OCI-LY1 (cell line): ENCODE data around the gene CACNA2D1.

Source experiments
- H2AFZ ChIP-seq: fragments of 200-600 bp; sonication (generic), shearing (Covaris generic); 2 replicates; pipeline ENCODE4 v1.6.0; 2014; ENCODE audit warnings: antibody characterized with exemption, mild to moderate bottlenecking, low read length
- H3F3A ChIP-seq: fragments of 200-600 bp; sonication (generic), shearing (Covaris generic); 2 replicates; pipeline ENCODE4 v1.6.0; 2014; ENCODE audit warnings: mild to moderate bottlenecking, antibody characterized with exemption, low read length, moderate library complexity; ENCODE audit not compliant: insufficient read depth
- H3K27ac ChIP-seq: fragments of 200-600 bp; sonication (generic); 2 replicates; pipeline ENCODE4 v1.5.1; 2014; ENCODE audit warnings: low read length, mixed run types, mild to moderate bottlenecking, low read depth; ENCODE audit not compliant: poor library complexity, severe bottlenecking
- H3K27me3 ChIP-seq: fragments of 200-600 bp; sonication (generic); 2 replicates; pipeline ENCODE4 v1.6.0; 2014; ENCODE audit warnings: antibody characterized with exemption, mild to moderate bottlenecking, low read length, moderate library complexity; ENCODE audit not compliant: insufficient read depth
- H3K36me3 ChIP-seq: fragments of 200-600 bp; sonication (generic); 2 replicates; pipeline ENCODE4 v1.6.1; 2014; ENCODE audit warnings: mild to moderate bottlenecking, antibody characterized with exemption, low read length, moderate library complexity, mixed read lengths; ENCODE audit not compliant: insufficient read depth
- H3K4me1 ChIP-seq: fragments of 200-600 bp; sonication (generic); 2 replicates; pipeline ENCODE4 v1.5.1; 2014; ENCODE audit warnings: mild to moderate bottlenecking, low read length, moderate library complexity; ENCODE audit not compliant: insufficient read depth, severe bottlenecking
- H3K4me2 ChIP-seq: fragments of 200-600 bp; sonication (generic), shearing (Covaris generic); 2 replicates; pipeline ENCODE4 v1.6.1; 2014; ENCODE audit warnings: low read length
- H3K4me3 ChIP-seq: fragments of 200-600 bp; sonication (generic); 2 replicates; pipeline ENCODE4 v1.5.1; 2014; ENCODE audit warnings: low read length, low read depth, mild to moderate bottlenecking, mixed read lengths; ENCODE audit not compliant: poor library complexity, severe bottlenecking
- H3K79me2 ChIP-seq: fragments of 200-600 bp; shearing (Covaris generic); 2 replicates; pipeline ENCODE4 v1.6.1; 2016; ENCODE audit warnings: mixed run types, low read length, mixed read lengths; ENCODE audit not compliant: insufficient read depth
- H3K9ac ChIP-seq: fragments of 200-600 bp; sonication (generic), shearing (Covaris generic); 2 replicates; pipeline ENCODE4 v1.6.1; 2014; ENCODE audit warnings: mild to moderate bottlenecking, low read length, mixed read lengths
- H3K9me2 ChIP-seq: fragments of 200-600 bp; sonication (generic), shearing (Covaris generic); 2 replicates; pipeline ENCODE4 v1.6.1; 2014; ENCODE audit warnings: low read depth, mild to moderate bottlenecking, low read length, mixed read lengths
- H3K9me3 ChIP-seq: fragments of 200-600 bp; shearing (Covaris generic); 2 replicates; pipeline ENCODE4 v1.6.1; 2014; ENCODE audit warnings: low read length, mixed read lengths
- H4K20me1 ChIP-seq: fragments of 200-600 bp; sonication (generic), shearing (Covaris generic); 2 replicates; pipeline ENCODE4 v1.6.0; 2016; ENCODE audit warnings: mild to moderate bottlenecking, low read length; ENCODE audit not compliant: insufficient read depth
- EZH2 ChIP-seq: fragments of 200-600 bp; sonication (generic), shearing (Covaris generic); IDR thresholded peaks from 2 replicates; pipeline ENCODE4 v1.8.0; 2017; ENCODE audit warnings: borderline replicate concordance, mixed run types, mild to moderate bottlenecking, antibody characterized with exemption, low read length, moderate library complexity, mixed read lengths
- TF ChIP-seq, protein P1 (sequence below): fragments of 200-600 bp; sonication (generic), shearing (Covaris generic); IDR thresholded peaks from 2 replicates; pipeline ENCODE4 v1.5.1; 2017; ENCODE audit warnings: mild to moderate bottlenecking, antibody characterized with exemption, low read length, moderate library complexity, mixed read lengths

The CACNA2D1 gene

DNA sequence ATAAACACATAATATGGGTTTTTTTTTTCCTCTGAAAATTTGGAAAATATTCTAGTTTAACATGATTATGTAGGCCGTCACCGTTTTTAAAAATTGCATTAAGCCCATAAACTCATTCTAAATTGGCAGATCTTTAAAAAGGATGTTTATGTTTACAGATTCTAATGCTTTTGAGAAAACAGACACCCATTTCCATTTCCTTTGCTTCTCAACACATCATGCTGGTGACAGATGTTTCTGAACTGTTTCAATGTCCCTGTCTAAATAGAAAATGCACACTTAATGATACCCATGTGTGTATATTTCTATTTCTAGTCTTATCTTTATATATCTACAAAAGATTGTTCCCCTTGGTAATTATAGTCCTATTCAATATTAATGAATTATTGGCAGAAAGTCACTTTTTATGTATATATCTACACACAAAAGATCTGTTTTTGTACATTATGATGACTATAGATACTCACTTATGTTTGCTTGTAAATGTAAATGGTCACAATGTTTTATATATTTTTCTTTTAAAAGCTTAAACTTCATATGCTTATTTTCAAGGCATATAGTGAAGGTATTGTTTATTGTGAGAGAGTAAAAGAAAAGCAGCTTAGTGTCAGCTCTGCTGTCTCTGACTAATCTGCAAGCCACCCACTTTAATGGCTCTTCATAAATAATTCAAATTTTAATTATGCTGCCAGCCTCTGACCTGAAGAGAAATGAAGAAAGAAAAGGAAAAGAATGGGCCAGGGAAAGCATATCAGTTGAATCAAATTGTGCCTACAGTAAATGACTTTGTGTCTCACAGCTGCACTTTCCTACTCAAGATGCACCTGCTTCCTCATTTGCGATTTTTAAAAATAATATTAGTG, 179.4 kb downstream of the CACNA2D1 start:
- H3K36me3 ChIP-seq: no peaks in the 10 kb centered on the region
- H2AFZ ChIP-seq: no peak overlapping the region
- no peak for TF ChIP-seq EZH2
- TF ChIP-seq, protein P1, sequence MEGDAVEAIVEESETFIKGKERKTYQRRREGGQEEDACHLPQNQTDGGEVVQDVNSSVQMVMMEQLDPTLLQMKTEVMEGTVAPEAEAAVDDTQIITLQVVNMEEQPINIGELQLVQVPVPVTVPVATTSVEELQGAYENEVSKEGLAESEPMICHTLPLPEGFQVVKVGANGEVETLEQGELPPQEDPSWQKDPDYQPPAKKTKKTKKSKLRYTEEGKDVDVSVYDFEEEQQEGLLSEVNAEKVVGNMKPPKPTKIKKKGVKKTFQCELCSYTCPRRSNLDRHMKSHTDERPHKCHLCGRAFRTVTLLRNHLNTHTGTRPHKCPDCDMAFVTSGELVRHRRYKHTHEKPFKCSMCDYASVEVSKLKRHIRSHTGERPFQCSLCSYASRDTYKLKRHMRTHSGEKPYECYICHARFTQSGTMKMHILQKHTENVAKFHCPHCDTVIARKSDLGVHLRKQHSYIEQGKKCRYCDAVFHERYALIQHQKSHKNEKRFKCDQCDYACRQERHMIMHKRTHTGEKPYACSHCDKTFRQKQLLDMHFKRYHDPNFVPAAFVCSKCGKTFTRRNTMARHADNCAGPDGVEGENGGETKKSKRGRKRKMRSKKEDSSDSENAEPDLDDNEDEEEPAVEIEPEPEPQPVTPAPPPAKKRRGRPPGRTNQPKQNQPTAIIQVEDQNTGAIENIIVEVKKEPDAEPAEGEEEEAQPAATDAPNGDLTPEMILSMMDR: no peak
- no peaks in the 10 kb centered on the region for H3K9me3 ChIP-seq
- H3K4me3 ChIP-seq: no peak overlapping the region
- no peak overlapping the region for H3K9ac ChIP-seq
- no peaks in the 10 kb centered on the region for H3K9me2 ChIP-seq
- no peaks in the 10 kb centered on the region for H3F3A ChIP-seq
- no peaks in the 10 kb centered on the region for H4K20me1 ChIP-seq
- no peaks in the 10 kb centered on the region for H3K4me1 ChIP-seq
- H3K27ac ChIP-seq: no peak overlapping the region
- no peak overlapping the region for H3K4me2 ChIP-seq
- H3K27me3 ChIP-seq: no peaks in the 10 kb centered on the region
- H3K79me2 ChIP-seq: no peaks in the 10 kb centered on the region

- Histone ChIP-seq H3K4me1 (no peaks in the 10 kb centered on the region), H3K36me3 (no peaks in the 10 kb centered on the region), H3K4me3 (no peak overlapping the region), H4K20me1 (no peaks in the 10 kb centered on the region), H3K27ac (no peak overlapping the region), H3K79me2 (no peaks in the 10 kb centered on the region), H3K9ac (no peak overlapping the region), H3K9me2 (no peaks in the 10 kb centered on the region), H2AFZ (no peak overlapping the region), H3K27me3 (no peaks in the 10 kb centered on the region), H3K4me2 (no peak overlapping the region), H3F3A (no peaks in the 10 kb centered on the region), H3K9me3 (no peaks in the 10 kb centered on the region)
- TF ChIP-seq EZH2: no peak
- TF ChIP-seq, protein P1: no peak
These were observed 185.4 kb downstream of the CACNA2D1 start for GRCh38 chr7:82258181-82258580.

DNA sequence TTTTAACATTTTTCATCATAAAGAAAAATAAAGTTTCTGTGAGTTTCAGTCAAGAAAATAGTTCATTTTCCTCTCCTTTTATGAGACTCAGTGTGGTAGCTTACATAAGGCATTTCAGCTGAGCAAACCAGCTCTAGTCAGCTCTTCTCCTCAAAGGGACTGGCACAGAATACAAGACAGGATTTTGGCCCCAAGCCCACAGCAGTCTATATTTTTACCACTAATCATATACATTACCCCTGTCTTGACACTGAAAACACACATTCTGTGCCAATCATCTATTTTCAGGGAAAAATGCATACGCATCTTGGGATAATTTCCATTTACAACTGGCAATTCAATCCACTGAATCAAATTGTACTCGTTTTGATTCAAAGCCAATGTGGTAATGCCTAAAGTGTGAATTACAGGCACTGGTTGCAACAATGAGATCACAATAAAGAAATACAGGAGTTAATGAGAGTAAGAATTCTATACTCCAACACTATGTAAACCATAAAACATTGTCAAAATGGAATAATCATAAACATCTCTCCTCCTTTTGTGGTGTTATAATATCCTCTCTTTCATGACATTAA, 186.4 kb downstream of the CACNA2D1 start:
- H2AFZ ChIP-seq: no peak overlapping the region
- no peak overlapping the region for H3K9ac ChIP-seq
- H3K9me3 ChIP-seq: no peaks in the 10 kb centered on the region
- no peaks in the 10 kb centered on the region for H3K79me2 ChIP-seq
- no peaks in the 10 kb centered on the region for H4K20me1 ChIP-seq
- no peaks in the 10 kb centered on the region for H3F3A ChIP-seq
- H3K4me3 ChIP-seq: no peak overlapping the region
- no peaks in the 10 kb centered on the region for H3K27me3 ChIP-seq
- TF ChIP-seq, protein P1: no peak
- no peak for TF ChIP-seq EZH2
- H3K9me2 ChIP-seq: no peaks in the 10 kb centered on the region
- no peak overlapping the region for H3K27ac ChIP-seq
- H3K36me3 ChIP-seq: no peaks in the 10 kb centered on the region
- no peak overlapping the region for H3K4me2 ChIP-seq
- no peaks in the 10 kb centered on the region for H3K4me1 ChIP-seq
